ENCODE results near the gene IKZF2.

- TF ChIP-seq POLR2A (conservative IDR thresholded peaks at IDR 0.05) (no peak), REST (IDR thresholded peaks at IDR 0.05; ENCODE audit: borderline replicate concordance) (no peak), REST (CRISPR knock-in tag; IDR thresholded peaks at IDR 0.05; ENCODE audit: low read depth) (no peak)
Measured at GRCh38 chr2:213119061-213119809, 32.2 kb downstream of the IKZF2 start.
